Renal cortex interstitium (tissue), 11 donors: ENCODE measurements around the gene PSME3. TPM values are rescaled to one million over a fixed set of nuclear protein-coding genes. Genes with fewer than 3 reads are reported as not detected.
A peak's percentile ranks its signal among the peaks of the same experiment; 100 is the strongest.
"Not testable (repeated sequence)": the region's sequence is repeated elsewhere in the genome, so short reads cannot be mapped to it uniquely, and the experiment has no call there.

Source experiments
- DNase-seq, 11 donors: peaks; one replicate each; pipeline ENCODE4 v3.0.0-alpha.2; 2013; ENCODE audit warnings: low read depth in 9 of 11, low spot score in 4 of 11; ENCODE audit errors: extremely low read depth in 1 of 11
- polyA plus RNA-seq, 3 donors: library from polyadenylated mRNA; unstranded; fragments of 120-200 nt; gene quantifications; one replicate each; pipeline ENCODE4 v1.2.1, GENCODE V29; 2013; ENCODE audit not compliant: insufficient read length in 3 of 3

The PSME3 gene
- polyA plus RNA-seq, 3 donors = 96.0 to 115 (median 110) TPM

GRCh38 chr17:42865638-42866094, 32.5 kb downstream of the PSME3 start:
- no peak for DNase-seq

DNA sequence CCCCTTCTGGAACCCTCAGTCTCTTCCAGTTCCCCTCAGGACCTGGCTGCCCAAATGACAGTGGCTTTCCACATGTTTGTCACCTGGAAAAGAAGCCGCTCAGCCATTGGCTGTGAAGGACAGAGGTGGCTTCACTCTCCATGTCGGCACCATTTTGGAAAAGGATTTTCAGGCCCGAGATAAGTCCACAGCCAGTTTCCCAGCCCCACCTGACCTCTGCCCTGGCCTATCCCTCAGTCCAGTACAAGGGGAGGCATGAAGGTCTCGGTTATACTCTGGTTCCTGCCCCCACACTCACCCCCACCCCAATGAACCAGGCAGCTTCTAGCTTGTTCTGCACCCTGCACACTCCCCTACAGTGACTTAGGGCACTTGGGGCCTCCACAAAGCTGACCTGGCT, 33.0 kb downstream of the PSME3 start:
- no peak for DNase-seq

DNA sequence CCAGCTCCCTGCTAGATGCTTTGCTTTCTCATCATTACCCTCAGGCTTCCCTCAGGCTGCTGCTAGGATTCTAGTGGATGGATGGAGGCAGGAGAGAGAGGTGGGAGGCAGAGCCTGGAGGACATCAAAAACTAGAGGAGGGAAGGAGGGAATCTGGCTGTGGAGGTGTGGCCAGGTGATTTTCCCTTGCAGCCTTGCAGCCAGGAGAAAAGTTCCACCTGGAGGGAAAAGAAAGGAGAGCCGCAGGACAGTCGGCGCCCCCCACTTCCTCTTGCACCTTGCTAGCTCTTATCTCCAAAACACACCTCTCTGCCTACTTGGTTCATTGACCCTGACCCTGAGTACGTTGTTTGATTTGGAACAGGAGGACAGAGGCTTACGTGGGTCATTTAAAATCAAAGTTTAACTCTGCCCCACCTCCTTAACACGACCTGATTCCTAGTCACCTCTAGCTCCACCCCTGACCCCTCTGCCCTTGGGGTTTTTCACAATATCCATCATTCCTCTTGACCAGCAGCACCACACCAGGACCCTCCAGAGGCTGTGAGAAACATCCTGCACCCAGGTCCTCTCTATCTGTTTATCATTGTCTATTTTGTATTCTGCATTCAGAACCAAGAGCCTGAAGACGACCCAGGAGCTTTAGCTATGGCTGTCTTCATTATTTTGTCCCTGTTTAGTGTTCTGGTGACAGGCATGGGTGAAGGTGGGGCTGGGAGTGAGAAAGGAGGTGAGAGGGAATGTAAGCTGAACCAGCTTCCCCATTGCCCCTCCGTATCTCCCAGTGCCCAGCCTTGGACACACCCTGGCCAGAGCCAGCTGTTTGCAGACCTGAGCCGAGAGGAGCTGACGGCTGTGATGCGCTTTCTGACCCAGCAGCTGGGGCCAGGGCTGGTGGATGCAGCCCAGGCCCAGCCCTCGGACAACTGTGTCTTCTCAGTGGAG, 33.7 kb downstream of the PSME3 start:
- DNase-seq = no peak

DNA sequence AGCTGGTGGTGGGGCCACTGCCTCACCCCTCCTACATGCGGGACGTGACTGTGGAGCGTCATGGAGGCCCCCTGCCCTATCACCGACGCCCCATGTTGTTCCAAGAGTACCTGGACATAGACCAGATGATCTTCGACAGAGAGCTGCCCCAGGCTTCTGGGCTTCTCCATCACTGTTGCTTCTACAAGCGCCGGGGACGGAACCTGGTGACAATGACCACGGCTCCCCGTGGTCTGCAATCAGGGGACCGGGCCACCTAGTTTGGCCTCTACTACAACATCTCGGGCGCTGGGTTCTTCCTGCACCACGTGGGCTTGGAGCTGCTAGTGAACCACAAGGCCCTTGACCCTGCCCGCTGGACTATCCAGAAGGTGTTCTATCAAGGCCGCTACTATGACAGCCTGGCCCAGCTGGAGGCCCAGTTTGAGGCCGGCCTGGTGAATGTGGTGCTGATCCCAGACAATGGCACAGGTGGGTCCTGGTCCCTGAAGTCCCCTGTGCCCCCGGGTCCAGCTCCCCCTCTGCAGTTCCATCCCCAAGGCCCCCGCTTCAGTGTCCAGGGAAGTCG, 34.6 kb downstream of the PSME3 start:
- not testable (repeated sequence) for DNase-seq

- no peak for DNase-seq
These were observed 35.1 kb downstream of the PSME3 start for GRCh38 chr17:42868338-42868737.

GRCh38 chr17:42871647-42872046, 38.5 kb downstream of the PSME3 start:
- no peak for DNase-seq

- no peak for DNase-seq
These were observed 39.2 kb downstream of the PSME3 start for GRCh38 chr17:42872251-42872965.

- no peak for DNase-seq
These were observed 40.1 kb downstream of the PSME3 start for GRCh38 chr17:42873315-42873714.

GRCh38 chr17:42873932-42874695, 40.9 kb downstream of the PSME3 start:
- not testable (repeated sequence) for DNase-seq

DNA sequence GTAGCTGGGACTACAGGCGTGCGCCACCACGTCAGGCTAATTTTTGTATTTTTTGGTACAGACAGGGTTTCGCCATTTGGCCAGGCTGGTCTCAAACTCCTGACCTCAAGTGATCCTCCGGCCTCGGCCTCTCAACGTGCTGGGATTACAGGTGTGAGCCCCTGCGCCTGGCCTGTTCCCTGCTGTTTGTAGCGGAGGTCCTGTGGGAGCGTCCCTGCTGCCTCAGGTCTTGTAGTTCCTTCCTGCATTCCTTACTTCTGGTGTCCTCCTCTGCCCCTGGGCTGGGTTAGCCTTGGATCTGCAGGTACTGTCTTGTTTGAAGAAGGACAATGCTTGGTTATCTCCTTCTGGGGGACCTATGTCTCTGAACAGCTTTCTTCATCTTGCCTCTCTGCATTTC, 43.8 kb downstream of the PSME3 start:
- DNase-seq = no peak

GRCh38 chr17:42878123-42878880, 45.1 kb downstream of the PSME3 start:
- no peak for DNase-seq

DNA sequence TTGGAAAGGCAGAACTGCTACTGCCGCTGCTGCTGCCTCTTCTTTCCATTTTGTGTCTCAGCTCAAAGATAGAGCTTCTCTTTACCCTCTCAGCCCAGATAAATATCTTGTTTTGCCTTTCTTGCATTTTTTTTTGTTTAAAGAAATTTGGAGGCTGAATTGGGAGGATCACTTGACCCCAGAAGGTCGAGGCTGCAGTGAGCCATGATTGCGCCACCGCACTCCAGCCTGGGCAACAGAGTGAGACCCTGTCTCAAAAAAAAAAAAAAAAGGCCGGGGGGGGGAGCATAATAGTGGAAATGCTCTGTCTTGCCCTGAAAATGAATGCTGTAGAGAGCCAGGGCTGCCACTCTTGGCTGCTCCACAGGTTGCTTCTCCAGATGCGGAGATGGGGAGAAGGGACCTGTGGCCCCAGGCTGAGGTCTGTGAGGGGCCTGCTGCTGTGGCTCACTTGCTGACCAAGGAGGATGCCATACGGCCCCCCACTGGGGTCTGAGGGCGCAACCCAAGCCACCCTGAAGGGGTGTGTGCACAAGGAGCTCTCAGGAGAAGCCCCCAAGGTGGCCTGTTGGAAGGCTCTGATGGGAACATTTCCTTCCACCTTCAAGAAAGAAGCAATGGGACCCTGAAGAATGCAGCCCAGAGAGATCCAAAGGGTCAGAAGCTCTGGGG, 45.9 kb downstream of the PSME3 start:
- no peak for DNase-seq

DNA sequence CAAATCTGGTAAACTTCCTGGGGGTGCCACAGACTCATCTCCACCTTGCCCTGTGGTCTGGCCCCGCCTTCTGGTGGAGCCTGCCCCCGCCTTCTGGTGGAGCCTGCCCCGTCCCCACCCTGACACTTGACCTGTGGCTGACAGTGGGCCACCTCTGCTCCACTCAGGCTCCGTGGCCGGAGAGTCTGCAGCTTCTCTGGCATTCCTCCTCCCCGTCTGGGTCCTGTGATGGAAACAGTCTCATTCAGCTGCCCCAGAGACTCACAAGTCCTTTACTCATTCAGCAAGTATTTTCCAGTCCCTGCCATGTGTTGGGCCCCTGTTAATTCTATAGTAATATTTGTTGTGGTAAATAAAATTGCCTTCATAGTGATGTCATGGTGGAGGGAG, 46.4 kb downstream of the PSME3 start:
- DNase-seq = no peak

- DNase-seq = no peak
These were observed 47.6 kb downstream of the PSME3 start for GRCh38 chr17:42880776-42881310.

- DNase-seq = not testable (repeated sequence)
These were observed 48.5 kb downstream of the PSME3 start for GRCh38 chr17:42881706-42882105.

DNA sequence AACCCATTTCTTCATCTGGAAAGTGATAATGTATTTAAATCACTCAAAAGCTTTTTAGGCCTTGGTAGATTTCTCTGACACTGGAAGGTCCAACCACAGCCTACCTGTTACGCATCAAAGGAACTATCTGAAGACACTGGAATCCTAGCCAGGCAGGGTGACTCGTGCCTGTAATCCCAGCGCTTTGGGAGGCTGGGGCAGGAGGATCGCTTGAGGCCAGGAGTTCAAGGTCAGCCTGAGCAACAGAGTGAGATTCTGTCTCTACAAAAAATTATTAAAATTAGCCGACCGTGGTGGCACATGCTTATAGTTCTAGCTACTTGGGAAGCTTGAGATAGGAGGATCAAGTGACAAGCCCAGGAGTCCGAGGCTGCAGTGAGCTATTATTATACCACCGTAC, 49.0 kb downstream of the PSME3 start:
- DNase-seq = no peak

DNA sequence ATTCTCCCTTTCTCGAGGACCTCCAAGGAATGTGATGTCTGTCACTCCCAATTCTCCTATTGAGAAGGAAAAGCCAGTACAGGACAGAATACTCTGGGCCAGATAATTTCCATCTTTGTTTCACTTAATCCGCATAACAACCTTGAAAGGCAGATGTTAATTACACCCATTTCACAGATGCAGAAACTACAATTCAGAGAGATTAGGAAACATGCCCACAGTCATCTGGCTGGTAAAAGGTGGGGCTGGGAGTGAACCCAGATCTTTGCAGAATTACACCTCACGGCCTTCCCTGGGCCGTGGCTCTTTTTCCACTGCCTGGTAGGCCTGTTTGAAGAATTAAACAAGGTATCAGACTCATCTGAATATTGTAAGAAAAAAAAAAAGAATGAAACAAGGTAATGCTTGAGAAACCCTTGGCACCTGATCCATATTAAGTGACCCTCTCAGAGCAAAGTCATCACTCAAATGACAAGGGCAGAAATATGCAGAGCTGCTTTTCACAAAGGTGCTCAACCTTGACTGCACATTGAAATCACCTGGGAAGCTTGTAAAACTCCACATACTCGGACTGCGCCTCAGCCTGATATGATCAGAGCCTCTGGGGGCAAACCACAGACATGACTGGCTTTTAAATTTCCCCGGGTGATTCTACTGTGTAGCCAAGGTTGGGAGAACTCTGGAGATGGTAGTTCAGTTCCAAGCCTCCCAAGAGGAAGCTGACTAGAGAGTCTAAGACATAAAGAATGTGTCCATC, 50.8 kb downstream of the PSME3 start:
- DNase-seq = peak in 1 of 11 donors; percentile 46
